Measurements from ENCODE around the gene ZNF740. TPM values are rescaled to one million over a fixed set of nuclear protein-coding genes. Genes with fewer than 3 reads are reported as not detected.

The ZNF740 gene
- total and polyA plus RNA-seq, 10 of the 15 experiments (the other 5 are each of a cell fraction or from before 2014, with no cell fraction given), result 1.4 to 33.6 (median 11.3) TPM

DNA sequence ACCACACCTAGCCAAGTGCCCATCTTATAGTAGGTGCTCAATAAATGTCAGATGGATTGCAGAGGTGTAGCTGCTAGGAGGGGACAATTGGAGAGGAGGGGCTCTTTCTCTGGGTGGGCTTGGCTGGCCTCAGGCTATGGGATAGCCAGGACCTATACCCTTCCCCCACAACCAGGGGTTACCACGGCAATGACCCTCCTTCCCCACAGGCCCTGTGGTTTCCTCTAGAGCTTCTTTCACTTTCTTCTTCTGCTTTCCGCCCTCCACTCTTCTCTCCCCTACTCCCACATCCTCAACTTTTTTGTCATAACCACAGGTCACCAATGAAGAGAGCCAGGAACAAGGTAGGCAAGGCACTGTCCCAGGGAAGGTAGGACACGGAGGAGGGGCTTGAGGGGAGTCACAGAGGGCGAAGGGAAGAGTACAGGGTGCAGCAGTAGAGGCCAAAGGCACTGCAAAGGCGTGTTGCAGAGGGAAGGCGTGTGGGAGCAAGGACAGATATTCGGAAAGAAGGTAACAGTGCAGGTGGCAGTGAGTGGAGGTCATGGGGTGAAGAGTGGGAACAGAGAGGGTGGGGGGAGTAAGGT, 28.4 kb downstream of the ZNF740 start (continued):
- TF ChIP-seq RBBP5 (conservative IDR thresholded peaks at IDR 0.05) (no peak), HCFC1 (IDR thresholded peaks at IDR 0.05; ENCODE audit: low read length) (no peak), MTA2 (IDR thresholded peaks at IDR 0.05; ENCODE audit: low read depth) (peak; percentile 70), POLR2A (IDR thresholded peaks at IDR 0.05; ENCODE audit: low read depth, low read length) (peak; percentile 63), YBX1 (IDR thresholded peaks at IDR 0.05) (no peak), SPI1 (IDR thresholded peaks at IDR 0.05; ENCODE audit: borderline replicate concordance, insufficient read depth, low read depth, low read length) (peak; percentile 82), ZBED1 (IDR thresholded peaks at IDR 0.05; ENCODE audit: borderline replicate concordance) (no peak)

DNA sequence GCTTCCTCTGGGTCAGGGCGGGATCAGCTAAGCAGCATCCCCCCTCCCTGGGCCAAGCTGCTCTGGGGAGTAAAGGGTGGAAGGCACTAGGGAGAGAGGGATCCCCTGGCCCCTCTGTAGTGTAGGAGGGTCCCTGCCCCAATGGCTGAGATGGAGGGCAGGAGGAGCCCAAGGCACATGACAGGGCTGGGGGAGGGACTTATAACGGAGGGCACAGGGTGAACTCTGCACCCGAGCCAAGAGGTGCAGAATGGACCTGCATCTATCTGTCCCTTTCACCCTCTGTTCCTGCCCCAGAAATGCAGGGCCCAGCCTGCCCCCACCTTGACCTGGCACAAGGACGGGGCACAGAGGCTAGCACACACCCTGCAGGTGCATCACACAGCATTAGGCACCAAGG, 30.3 kb downstream of the ZNF740 start:
- intact Hi-C loops (cut with micrococcal nuclease; ENCODE audit: unreplicated experiment), result loop anchor here (5.0 kb wide), 1 partner anchor 296 kb away; the partner anchor contains the start of gene NPFF
- ChIA-PET SMC1A (ENCODE audit: uncharacterized antibody, unreplicated experiment) (interaction anchor here (0.6 to 16.4 kb wide), 12 partner anchors 9 to 134 kb away, joined by 3 to 155 read pairs (median 14); partner anchors contain the start of genes AAAS, ESPL1 and SOAT2), POLR2A (interaction anchor here (0.7 to 6.5 kb wide), 6 partner anchors 11 to 110 kb away, joined by 5 to 33 read pairs (median 6); partner anchors contain the start of genes AAAS and PFDN5), RAD21 (ENCODE audit: unreplicated experiment) (interaction anchor here (0.9 to 10.8 kb wide), 13 partner anchors 9 to 145 kb away, joined by 3 to 146 read pairs (median 6); partner anchors contain the start of genes AAAS, CSAD, ESPL1 and PFDN5), CTCF (interaction anchor here (0.5 to 15.7 kb wide), 24 partner anchors 9 to 145 kb away, joined by 3 to 315 read pairs (median 9); partner anchors contain the start of genes AAAS, CSAD, ESPL1 and PFDN5)
- in situ Hi-C loops (cut with MboI), result loop anchor here (5.0 kb wide), 1 partner anchor 76 kb away; no protein-coding TSS in a partner anchor
- Histone ChIP-seq H3K4me1 (ENCODE audit: control insufficient read depth, insufficient read depth, low read length) (peaks cover 31% of the 10 kb centered on the region), H3K27me3 (replicated peaks in 1 of 2; ENCODE audit: control insufficient read depth in 2 of 2, insufficient read depth in 2 of 2, low read length in 1 of 2) (no peaks in the 10 kb centered on the region), H3K79me2 (ENCODE audit: control insufficient read depth, insufficient read depth, low read length) (peaks cover 20% of the 10 kb centered on the region), H3K27ac (ENCODE audit: control insufficient read depth, insufficient read depth) (no peak overlapping the region), H3K9ac (ENCODE audit: control insufficient read depth, insufficient read depth, low read length) (no peak overlapping the region), H4K20me1 (ENCODE audit: control insufficient read depth, insufficient read depth) (no peaks in the 10 kb centered on the region), H3K4me3 (no peak overlapping the region), H2AFZ (ENCODE audit: control insufficient read depth, low read depth, low read length) (no peak overlapping the region), H3K4me2 (ENCODE audit: control insufficient read depth, insufficient read depth) (no peak overlapping the region), H3K36me3 (ENCODE audit: control insufficient read depth in 2 of 2, insufficient read depth in 2 of 2, low read length in 1 of 2) (peaks cover 6 to 26% of the 10 kb centered on the region in 2 experiments), H3K9me3 (replicated peaks; ENCODE audit: control insufficient read depth, insufficient read depth, low read length) (no peaks in the 10 kb centered on the region)
- no peak for FAIRE-seq
- ATAC-seq, result no peak
- no peak for DNase-seq (ENCODE audit: low read depth, low spot score)
- no TSS peak for BruUV-seq (replicated peaks)
- 100% methylated on average over 4 of the region's 4 CpGs for WGBS (ENCODE audit: insufficient coverage, insufficient replicate concordance, low lambda C conversion rate, missing lambda C conversion rate)
- TF ChIP-seq ATF7 (IDR thresholded peaks at IDR 0.05; ENCODE audit: low read depth) (no peak), MEF2B (IDR thresholded peaks at IDR 0.05; ENCODE audit: partially characterized antibody, poor library complexity, severe bottlenecking) (no peak), ZNF384 (IDR thresholded peaks at IDR 0.05; ENCODE audit: borderline replicate concordance, low read depth, low read length) (no peak), SIN3A (IDR thresholded peaks at IDR 0.05; ENCODE audit: low read depth, low read length) (no peak), RAD21 (IDR thresholded peaks at IDR 0.05; ENCODE audit: insufficient read depth, low read depth, low read length) (no peak), ZBED1 (IDR thresholded peaks at IDR 0.05; ENCODE audit: borderline replicate concordance) (no peak), CHD1 (IDR thresholded peaks at IDR 0.05; ENCODE audit: low read depth, low read length) (no peak), ZNF207 (IDR thresholded peaks at IDR 0.05; ENCODE audit: borderline replicate concordance) (no peak), NFYA (IDR thresholded peaks at IDR 0.05; ENCODE audit: borderline replicate concordance, low read depth, low read length) (no peak), HDGF (IDR thresholded peaks at IDR 0.05) (no peak), FOXM1 (IDR thresholded peaks at IDR 0.05; ENCODE audit: low read depth, low read length) (no peak), LARP7 (IDR thresholded peaks at IDR 0.05) (no peak), STAT1 (conservative IDR thresholded peaks at IDR 0.05) (no peak)
- TF ChIP-seq, protein P1, sequence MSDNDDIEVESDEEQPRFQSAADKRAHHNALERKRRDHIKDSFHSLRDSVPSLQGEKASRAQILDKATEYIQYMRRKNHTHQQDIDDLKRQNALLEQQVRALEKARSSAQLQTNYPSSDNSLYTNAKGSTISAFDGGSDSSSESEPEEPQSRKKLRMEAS (IDR thresholded peaks at IDR 0.05; ENCODE audit: low read depth, low read length), result no peak
- TF ChIP-seq, protein P2, sequence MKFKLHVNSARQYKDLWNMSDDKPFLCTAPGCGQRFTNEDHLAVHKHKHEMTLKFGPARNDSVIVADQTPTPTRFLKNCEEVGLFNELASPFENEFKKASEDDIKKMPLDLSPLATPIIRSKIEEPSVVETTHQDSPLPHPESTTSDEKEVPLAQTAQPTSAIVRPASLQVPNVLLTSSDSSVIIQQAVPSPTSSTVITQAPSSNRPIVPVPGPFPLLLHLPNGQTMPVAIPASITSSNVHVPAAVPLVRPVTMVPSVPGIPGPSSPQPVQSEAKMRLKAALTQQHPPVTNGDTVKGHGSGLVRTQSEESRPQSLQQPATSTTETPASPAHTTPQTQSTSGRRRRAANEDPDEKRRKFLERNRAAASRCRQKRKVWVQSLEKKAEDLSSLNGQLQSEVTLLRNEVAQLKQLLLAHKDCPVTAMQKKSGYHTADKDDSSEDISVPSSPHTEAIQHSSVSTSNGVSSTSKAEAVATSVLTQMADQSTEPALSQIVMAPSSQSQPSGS (IDR thresholded peaks at IDR 0.05; ENCODE audit: low read length), result no peak

Measured in GM12878 (cell line).